Coronary artery (tissue), 2 donors: ENCODE data around the gene POLR1A.

ENCODE experiments used
- DNase-seq: peaks from one replicate; pipeline ENCODE4 v3.0.0-alpha.2; 2017; ENCODE audit warnings: low spot score
- H3K27ac ChIP-seq, 2 donors: fragments of 200-600 bp; sonication (generic); one replicate each; pipeline ENCODE4 v1.5.1; 2016 to 2019
- H3K4me3 ChIP-seq: fragments of 200-600 bp; sonication (generic); 2 replicates; pipeline ENCODE4 v1.5.1; 2016; ENCODE audit warnings: mild to moderate bottlenecking, moderate library complexity
- TF ChIP-seq, protein P1 (sequence below): fragments of 200-600 bp; sonication (generic); IDR thresholded peaks from one replicate; pipeline ENCODE4 v1.5.1; 2019; ENCODE audit warnings: antibody characterized with exemption

POLR1A gene

DNA sequence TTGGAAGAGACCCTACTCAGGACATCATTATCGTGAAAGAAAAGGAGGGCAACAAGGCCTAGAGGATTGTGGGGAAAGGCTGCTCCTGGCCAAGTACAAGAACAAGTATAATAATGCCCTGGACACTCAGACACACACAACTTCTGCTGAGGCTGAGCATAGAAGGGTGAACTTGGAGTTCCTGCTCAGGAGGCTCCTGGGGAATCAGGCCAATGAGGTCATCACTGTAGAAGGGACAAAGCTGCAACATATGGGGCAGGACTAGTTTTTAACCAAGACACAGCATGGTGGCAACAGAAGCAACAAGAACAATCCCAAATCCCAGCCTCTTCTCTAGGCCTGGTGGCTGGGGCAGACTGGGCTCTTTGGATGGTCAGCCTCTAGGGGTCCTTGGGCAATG, 102.6 kb downstream of the POLR1A start:
- DNase-seq, result no peak
- no peak overlapping the region for H3K4me3 ChIP-seq
- TF ChIP-seq, protein P1, sequence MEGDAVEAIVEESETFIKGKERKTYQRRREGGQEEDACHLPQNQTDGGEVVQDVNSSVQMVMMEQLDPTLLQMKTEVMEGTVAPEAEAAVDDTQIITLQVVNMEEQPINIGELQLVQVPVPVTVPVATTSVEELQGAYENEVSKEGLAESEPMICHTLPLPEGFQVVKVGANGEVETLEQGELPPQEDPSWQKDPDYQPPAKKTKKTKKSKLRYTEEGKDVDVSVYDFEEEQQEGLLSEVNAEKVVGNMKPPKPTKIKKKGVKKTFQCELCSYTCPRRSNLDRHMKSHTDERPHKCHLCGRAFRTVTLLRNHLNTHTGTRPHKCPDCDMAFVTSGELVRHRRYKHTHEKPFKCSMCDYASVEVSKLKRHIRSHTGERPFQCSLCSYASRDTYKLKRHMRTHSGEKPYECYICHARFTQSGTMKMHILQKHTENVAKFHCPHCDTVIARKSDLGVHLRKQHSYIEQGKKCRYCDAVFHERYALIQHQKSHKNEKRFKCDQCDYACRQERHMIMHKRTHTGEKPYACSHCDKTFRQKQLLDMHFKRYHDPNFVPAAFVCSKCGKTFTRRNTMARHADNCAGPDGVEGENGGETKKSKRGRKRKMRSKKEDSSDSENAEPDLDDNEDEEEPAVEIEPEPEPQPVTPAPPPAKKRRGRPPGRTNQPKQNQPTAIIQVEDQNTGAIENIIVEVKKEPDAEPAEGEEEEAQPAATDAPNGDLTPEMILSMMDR, result no peak

DNA sequence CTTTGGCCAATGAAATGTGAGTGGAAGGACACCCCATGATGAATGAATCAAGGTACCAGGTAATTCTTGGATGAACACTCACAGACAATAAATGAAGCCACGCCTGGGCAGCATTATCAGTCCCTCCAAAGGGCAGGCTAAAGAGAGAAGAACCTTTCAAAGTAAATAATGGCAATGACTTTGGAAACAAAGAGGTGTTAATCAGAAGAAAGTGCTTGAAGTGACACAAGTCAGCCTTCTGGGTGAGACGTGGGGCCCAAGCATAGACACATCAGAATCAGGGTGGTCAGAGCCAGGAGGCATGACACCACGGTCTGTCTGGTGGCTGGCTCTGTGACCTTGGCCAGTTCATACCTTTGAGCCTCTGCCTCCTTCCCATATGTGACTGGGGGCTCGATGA, 103.3 kb downstream of the POLR1A start:
- Histone ChIP-seq H3K27ac (no peak overlapping the region), H3K4me3 (no peak overlapping the region)
- TF ChIP-seq, protein P1, result no peak
- no peak for DNase-seq

More for the DNA sequence above, 102.6 kb downstream of the POLR1A start:
- no peak overlapping the region for H3K27ac ChIP-seq

DNA sequence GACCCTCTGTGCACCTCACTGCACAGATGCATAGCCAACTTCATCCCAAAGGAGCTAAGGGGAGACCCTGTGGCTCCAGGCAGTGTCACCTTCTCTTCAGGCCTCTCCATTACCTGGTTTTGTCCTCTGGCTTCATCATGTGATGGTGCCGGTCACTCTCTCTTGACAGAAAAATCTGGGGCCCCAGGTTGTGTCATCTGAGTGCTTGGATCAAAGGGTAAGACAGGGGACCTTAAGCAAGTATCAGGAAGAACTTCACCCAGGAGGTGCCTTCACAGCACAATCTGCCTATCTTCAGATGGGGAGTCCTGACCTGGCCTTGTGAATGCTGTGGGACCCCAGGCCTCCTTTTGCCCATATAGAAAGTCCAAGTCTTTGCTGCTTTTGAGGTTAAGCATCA, 104.4 kb downstream of the POLR1A start:
- Histone ChIP-seq H3K4me3 (no peak overlapping the region), H3K27ac (peak overlapping the region in 1 of 2 donors; percentile 10)
- TF ChIP-seq, protein P1, result no peak
- DNase-seq, result no peak

DNA sequence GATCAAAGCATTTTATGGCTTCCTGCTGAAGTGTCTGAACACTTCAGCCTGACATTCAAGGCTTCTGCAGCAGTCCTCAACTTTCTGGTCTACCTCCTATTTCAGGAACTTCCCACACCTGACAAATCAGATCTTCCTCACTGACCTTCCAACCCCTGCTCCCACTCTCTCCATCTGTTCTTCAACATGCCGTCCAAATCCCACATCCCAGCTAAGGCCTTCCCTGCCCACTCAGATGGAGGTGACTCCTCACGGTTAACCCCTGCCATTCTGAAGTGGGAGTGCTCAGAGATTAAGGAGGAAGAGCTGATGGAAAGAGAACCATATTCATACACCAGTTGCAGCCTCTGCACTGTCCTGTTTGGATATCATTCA, 104.8 kb downstream of the POLR1A start:
- H3K4me3 ChIP-seq, result no peak overlapping the region
- H3K27ac ChIP-seq, result peak overlapping the region in 1 of 2 donors; percentile 10
- DNase-seq, result no peak
- TF ChIP-seq, protein P1, result no peak

DNA sequence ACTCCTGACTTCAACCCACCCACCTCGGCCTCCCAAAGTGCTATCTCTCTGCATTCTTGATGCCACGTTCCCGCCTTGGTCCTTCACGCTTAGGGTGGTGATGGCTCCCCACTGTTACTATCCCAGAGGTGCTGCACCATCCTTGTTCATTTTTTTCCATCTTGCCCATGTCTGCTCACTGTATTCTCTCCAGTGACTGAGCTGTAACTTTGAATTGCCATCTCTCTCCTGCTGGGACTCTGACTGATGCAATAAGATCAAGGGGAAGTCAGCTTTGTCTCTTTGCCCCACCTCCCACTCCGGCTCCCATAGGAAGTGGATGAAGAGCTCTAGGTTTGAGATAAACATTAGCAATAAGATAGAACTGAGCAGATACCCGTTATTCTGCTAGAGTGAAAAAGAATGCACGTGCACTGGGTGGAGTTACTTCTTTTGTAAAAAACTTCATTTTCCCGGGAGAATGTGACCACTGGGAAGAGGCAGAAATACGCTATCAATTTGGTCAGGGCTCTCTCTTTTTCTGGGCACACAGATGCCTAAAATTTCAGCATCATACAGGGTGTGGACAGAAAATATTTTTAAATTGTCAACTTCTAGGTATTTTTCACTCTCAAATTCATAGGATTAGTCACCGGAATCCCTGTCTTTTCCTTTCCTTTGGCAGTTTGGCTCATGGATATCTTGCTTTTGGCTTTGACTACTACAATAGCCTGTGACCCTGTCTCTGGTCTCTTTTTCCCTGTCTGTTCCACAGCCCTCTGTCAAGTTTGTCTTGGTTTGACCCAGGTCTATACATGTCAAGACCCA, 105.4 kb downstream of the POLR1A start:
- TF ChIP-seq, protein P1, result no peak
- Histone ChIP-seq H3K4me3 (no peak overlapping the region), H3K27ac (peak overlapping the region in 1 of 2 donors; percentile 91)
- DNase-seq, result no peak

DNA sequence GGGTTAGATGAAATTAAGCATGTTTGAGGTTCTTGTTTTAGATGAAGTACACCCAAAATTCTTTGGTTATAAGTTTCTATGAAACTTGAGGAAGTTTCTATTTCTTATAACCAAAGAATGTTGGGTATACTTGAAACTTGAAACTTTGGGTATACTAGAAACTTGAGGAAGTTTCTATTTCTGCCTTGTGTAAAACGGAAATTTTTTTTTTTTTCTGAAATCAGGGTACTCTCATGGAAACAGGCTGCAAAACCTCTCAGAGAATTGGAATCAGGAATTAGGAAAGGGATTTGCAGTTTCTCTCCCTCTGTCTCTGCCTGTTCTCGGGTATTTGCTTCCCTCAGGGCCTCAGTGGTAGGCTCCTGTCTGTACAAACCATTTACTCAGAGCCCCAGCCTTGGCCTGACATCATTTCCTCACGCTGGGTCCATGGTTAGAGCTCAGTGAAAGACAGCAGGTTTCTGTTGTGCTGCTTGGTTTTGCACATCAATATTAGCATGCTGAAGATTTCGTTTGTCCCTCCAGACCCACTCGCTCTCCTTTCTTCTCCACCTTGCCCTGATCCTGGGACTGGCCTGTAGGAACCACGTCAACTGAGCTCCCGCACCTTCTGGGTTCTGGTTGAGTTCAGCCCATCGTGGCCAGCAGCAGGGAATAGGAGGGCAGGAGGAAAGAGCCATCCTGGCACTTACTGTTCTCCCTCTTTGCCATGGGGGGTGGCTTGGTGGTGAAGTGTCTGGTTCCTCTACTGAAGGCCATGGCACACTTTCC, 106.4 kb downstream of the POLR1A start:
- DNase-seq, result peak; percentile 71
- Histone ChIP-seq H3K4me3 (peak overlapping the region; percentile 52), H3K27ac (peak overlapping the region; percentile 64 to 91)
- TF ChIP-seq, protein P1, result no peak
